Measurements from ENCODE around the gene TAS2R30.
"Not testable (repeated sequence)": the region's sequence is repeated elsewhere in the genome, so short reads cannot be mapped to it uniquely, and the experiment has no call there.

TAS2R30 gene

DNA sequence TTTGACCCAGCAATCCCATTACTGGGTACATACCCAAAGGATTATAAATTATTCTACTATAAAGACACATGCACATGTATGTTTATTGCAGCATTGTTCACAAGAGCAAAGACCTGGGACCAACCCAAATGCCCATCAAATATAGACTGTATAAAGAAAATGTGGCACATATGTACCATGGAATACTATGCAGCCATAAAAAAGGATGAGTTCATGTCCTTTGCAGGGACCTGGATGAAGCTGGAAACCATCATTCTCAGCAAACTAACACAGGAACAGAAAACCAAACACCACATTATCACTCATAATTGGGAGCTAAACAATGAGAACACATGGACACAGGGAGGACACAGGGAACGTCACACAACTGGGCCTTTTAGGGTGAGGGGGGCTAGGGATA lies 20.3 kb downstream of the TAS2R30 start:
- DNase-seq = not testable (repeated sequence)

DNA sequence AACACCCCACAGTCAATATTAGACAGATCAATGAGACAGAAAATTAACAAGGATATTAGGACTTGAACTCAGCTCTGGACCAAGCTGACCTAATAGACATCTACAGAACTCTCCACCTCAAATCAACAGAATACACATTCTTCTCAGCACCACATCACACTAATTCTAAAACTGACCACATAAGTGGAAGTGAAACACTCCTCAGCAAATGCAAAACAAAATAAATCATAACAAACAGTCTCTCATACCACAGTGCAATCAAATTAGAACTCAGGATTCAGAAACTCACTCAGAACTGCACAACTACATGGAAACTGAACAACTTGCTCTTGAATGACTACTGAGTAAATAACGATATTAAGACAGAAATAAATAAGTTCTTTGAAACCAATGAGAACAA lies 23.2 kb downstream of the TAS2R30 start:
- not testable (repeated sequence) for DNase-seq

DNA sequence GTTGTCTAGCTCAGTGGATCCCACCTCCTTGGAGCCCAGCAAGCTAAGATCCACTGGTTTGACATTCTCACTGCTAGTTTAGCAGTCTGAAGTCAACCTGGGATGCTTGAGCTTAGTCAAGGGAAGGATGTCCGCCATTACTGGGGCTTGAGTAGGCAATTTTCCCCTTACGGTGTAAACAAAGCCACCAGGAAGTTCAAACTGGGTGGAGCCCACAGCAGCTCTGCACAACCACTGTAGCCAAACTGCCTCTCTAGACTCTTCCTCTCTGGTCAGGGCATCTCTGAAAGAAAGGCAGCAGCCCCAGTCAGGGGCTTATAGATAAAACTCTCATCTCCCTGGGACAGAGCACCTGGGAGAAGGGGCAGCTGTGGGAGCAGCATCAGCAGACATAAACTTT lies 25.6 kb downstream of the TAS2R30 start:
- DNase-seq = no peak

DNA sequence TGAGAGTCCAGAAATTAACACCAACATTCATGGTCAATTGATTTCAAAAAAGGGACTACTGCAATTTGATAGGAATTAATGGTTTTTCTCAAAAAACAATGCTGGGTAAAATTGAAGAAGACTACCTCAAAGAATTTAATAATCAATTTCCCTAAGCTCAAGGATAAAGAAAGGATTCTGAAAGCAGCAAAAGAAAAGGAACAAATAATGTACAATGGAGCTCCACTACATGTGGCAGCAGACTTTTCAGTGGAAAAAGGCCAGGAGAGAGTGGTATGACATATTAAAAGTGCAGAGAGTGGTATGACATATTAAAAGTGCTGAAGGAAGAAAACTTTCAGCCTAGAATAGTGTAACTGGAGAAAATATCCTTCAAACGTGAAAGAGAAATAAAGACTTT lies 26.7 kb downstream of the TAS2R30 start:
- DNase-seq = no peak

DNA sequence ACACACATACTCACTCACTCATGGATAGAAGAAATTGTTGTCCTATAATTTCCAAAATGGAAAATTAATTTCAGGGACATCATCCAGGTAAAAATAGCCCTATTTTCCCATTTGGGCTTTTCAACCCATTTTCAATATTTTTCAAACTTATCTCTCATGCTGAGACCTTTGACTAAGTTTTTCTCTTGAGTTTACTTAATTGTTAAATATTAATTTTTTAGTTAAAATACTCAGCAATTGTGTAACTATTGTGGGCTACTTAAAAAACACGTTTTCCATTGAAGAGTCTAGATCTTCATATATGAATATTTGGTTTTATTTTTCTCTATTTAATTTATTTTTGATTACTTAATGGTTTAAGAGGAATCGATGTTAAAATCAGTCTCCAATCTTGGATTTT lies 28.2 kb downstream of the TAS2R30 start:
- DNase-seq = no peak

DNA sequence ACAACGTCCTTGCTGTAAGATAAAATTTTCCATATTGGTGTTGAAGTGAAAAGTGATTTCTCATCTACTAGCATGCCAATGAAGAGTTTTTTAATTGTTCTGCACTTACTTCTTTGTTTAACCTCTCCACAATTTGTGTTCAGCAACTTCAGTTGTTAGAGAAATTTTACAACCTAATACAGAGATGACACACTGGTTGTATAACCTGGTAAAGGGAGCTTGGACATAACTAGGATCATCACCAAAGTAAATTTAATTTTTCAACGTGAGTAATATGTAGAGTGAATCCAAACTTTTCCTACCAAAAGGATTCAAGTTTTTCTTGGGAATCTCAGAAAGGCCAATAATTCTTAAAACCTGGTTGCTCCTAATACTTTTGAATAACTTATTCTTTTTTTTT lies 28.9 kb downstream of the TAS2R30 start:
- DNase-seq = no peak

DNA sequence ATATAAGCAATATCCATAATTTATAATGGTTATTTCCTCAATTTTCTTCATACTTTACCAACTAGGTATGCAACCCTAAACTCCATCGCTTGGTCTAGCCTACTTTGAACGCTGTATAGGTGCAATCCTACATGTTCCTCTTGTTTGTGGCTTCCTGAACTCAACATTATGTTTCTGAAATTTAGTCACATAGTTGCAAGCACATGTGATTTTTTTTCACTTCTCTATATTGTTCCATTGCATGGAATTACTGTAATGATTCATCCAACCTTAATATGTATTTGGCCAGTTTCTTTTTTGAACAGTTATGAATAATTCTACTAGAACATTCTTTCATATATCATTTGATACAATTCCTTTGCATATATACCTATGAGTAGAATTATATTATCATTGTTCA lies 39.5 kb downstream of the TAS2R30 start:
- DNase-seq = not testable (repeated sequence)

DNA sequence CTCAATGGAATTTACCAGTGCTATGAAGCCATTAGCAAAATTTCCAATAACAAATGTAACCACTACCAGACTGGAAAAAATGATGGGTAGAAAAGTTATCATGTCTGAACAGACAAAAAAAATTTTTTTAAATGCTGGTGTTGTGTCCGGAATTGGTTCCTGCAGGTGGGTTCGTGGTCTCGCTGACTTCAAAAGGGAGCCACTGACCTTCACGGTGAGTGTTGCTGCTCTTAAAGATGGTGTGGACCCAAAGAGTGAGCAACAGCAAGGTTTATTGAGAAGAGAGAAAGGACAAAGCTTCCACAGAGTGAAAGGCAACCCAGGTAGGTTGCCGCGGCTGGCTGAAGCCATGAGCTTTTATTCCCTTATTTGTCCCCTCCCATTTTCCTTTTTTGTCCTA lies 42.3 kb downstream of the TAS2R30 start, which contains the start of gene TAS2R43:
Gene TAS2R43, minus strand, starts transcription at position 186 of the 400 bp plus-strand sequence. Its CDS starts 84 bp downstream, at position 102.
- no peak for DNase-seq

DNA sequence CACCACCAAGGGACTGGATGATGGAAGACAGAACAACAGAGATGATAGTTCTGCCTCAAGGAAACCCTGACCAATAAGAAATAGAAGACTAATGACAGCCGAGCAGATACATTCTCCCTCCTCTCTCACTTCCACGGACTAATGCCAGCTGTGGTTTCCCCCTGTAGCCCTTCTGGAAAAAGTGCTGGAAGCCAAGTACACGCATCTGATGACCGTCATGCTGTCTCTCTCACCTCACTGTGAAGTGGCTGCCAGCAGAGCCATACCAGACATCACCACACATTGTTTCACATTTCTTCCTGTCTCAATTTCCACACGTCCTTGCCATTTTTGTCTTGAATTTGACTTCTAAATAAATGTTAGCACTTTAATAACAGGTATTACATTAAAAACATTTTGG lies 45.2 kb downstream of the TAS2R30 start:
- no peak for DNase-seq

DNA sequence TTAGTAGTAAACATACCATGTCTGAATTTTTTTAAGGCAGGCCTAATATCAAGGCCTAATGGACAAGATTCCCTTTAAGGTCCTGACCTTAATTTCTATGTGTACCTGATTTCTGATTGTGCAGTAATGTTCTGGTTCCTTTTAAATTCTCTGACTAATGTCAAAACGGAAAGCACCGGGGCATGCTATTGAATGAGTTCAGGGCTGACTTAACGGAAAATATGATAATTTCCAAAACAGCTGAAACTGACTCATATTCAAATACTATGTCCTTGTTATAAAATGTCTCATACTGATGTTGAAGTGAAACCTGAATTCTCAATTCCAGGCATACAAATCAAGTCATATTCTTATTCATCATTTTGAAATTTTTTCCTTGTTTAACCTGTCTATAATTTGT lies 49.0 kb downstream of the TAS2R30 start:
- no peak for DNase-seq
